HepG2 (cell line): ENCODE results near the gene TUBA4B. TPM values are rescaled to one million over a fixed set of nuclear protein-coding genes. Genes with fewer than 3 reads are reported as not detected.
A peak's percentile ranks its signal among the peaks of the same experiment; 100 is the strongest.

Experiments
- ATAC-seq: fragments of 200-7000 bp; cut with Tn5 transposase; 3 replicates; pipeline ENCODE4 v1.9.1; 2020; ENCODE audit warnings: mild to moderate bottlenecking, moderate library complexity
- BruUV-seq: library from RNA; stranded (reverse); fragments of 400-500 nt; replicated peaks from 2 replicates; lab custom pipeline; 2021; lab: Mats Ljungman, UMichigan
- CTCF ChIA-PET: fragments of 300-600 bp; formaldehyde crosslinking; extraction: SDS; loops from one replicate; lab custom pipeline; 2021; ENCODE audit warnings: low total read pairs, inconsistent platforms, low intra/inter-chr PET ratio; lab: Yijun Ruan, JAX
- POLR2A ChIA-PET: fragments of 350-600 bp; sonication (Branson Sonifier 250); formaldehyde crosslinking; loops from one replicate; lab custom pipeline; 2020; ENCODE audit warnings: antibody characterized with exemption, inconsistent platforms; lab: Yijun Ruan, JAX
- DNase-seq: peaks from one replicate; pipeline ENCODE4 v3.0.0-alpha.2; 2015; ENCODE audit warnings: low spot score
- FAIRE-seq: peaks from 3 replicates; lab custom pipeline; 2011; peaks lifted over from hg19 to GRCh38; lab: Jason Lieb, UNC
- H2AFZ ChIP-seq: one replicate; pipeline ENCODE4 v1.6.1; 2011; ENCODE audit warnings: low read length, inconsistent platforms
- H3K27ac ChIP-seq: fragments of 300-600 bp; 3 replicates; pipeline ENCODE4 v1.8.0; 2011; ENCODE audit warnings: mixed run types, mild to moderate bottlenecking, mixed read lengths, low read length, inconsistent platforms; ENCODE audit not compliant: insufficient read depth; ENCODE audit errors: extremely low read length
- H3K27me3 ChIP-seq, 2 experiments: fragments of 200-600 bp in 1 of 2; 2 replicates in 1 of 2; 3 replicates in 1 of 2; pipeline versions ENCODE4 v1.6.0 to v1.8.0; 2011; ENCODE audit warnings: low read length in 2 of 2, mild to moderate bottlenecking in 2 of 2, moderate library complexity in 2 of 2, inconsistent platforms in 1 of 2; ENCODE audit not compliant: insufficient read depth in 2 of 2, control insufficient read depth in 1 of 2
- H3K36me3 ChIP-seq, 2 experiments: fragments of 200-600 bp in 1 of 2; replicated peaks in 1 of 2; 2 replicates in 1 of 2; 3 replicates in 1 of 2; pipeline versions ENCODE4 v1.5.1 to v1.8.0; 2011; ENCODE audit warnings: low read length in 2 of 2, inconsistent platforms in 1 of 2; ENCODE audit not compliant: insufficient read depth in 2 of 2, control insufficient read depth in 1 of 2
- H3K4me1 ChIP-seq: 2 replicates; pipeline ENCODE4 v1.5.1; 2012; ENCODE audit warnings: low read length, inconsistent platforms; ENCODE audit not compliant: insufficient read depth
- H3K4me2 ChIP-seq: 2 replicates; pipeline ENCODE4 v1.6.0; 2011; ENCODE audit warnings: low read depth, low read length, inconsistent platforms
- H3K4me3 ChIP-seq, 3 experiments: fragments of 200-600 bp in 1 of 3; sonication (generic), shearing (Covaris generic) in 1 of 3; replicated peaks in 1 of 3; 2 replicates each; pipeline ENCODE4 v1.5.1; 2011 to 2016; ENCODE audit warnings: low read length in 3 of 3, inconsistent platforms in 2 of 3, low read depth in 2 of 3, mild to moderate bottlenecking in 2 of 3, control low read depth in 1 of 3, mixed read lengths in 1 of 3; ENCODE audit not compliant: insufficient read depth in 1 of 3
- H3K79me2 ChIP-seq: one replicate; pipeline ENCODE4 v1.6.1; 2011; ENCODE audit warnings: low read length, inconsistent platforms; ENCODE audit not compliant: insufficient read depth
- H3K9ac ChIP-seq: 2 replicates; pipeline ENCODE4 v1.6.0; 2011; ENCODE audit warnings: mild to moderate bottlenecking, low read depth, low read length, inconsistent platforms; ENCODE audit not compliant: insufficient read depth
- H3K9me3 ChIP-seq: 2 replicates; pipeline ENCODE4 v1.5.1; 2012; ENCODE audit warnings: mild to moderate bottlenecking, low read length
- H4K20me1 ChIP-seq: 2 replicates; pipeline ENCODE4 v1.6.0; 2011; ENCODE audit warnings: inconsistent platforms, mild to moderate bottlenecking, low read length, moderate library complexity; ENCODE audit not compliant: insufficient read depth
- AKAP8 ChIP-seq: sonication (generic); formaldehyde crosslinking; IDR thresholded peaks from 2 replicates; pipeline ENCODE4 v1.5.1; 2020; ENCODE audit warnings: mild to moderate bottlenecking, missing genetic modification reagents
- CBX2 ChIP-seq, 2 experiments: fragments of 200-600 bp in 1 of 2; sonication (generic); formaldehyde crosslinking in 1 of 2; IDR thresholded peaks; 2 replicates each; pipeline versions ENCODE4 v1.7.0 to v1.8.1; 2018 to 2022; ENCODE audit warnings: low read depth in 2 of 2, low read length in 1 of 2, mild to moderate bottlenecking in 1 of 2, missing genetic modification reagents in 1 of 2
- HOXA3 ChIP-seq: sonication (generic); formaldehyde crosslinking; IDR thresholded peaks from 2 replicates; pipeline ENCODE4 v1.5.0; 2020; ENCODE audit warnings: missing genetic modification reagents
- JUN ChIP-seq: sonication (generic); formaldehyde crosslinking; IDR thresholded peaks from 2 replicates; pipeline ENCODE4 v1.4.0; 2020; ENCODE audit warnings: mild to moderate bottlenecking, missing genetic modification reagents
- NR2F6 ChIP-seq, 2 experiments: IDR thresholded peaks; 2 replicates each; pipeline ENCODE4 v1.6.1; 2016; ENCODE audit warnings: antibody characterized with exemption in 1 of 2, mild to moderate bottlenecking in 1 of 2
- SMARCC2 ChIP-seq: fragments of 450-650 bp; IDR thresholded peaks from 2 replicates; pipeline ENCODE4 v1.6.1; 2017; ENCODE audit warnings: antibody characterized with exemption, mild to moderate bottlenecking
- TCF7 ChIP-seq: sonication (generic); IDR thresholded peaks from 2 replicates; pipeline ENCODE4 v1.6.1; 2016; ENCODE audit warnings: antibody characterized with exemption, low read depth
- TEAD3 ChIP-seq: optimal IDR thresholded peaks from 2 replicates; pipeline ENCODE3; 2016; ENCODE audit warnings: borderline replicate concordance
- ZNF335 ChIP-seq: sonication (generic); formaldehyde crosslinking; IDR thresholded peaks from 2 replicates; pipeline ENCODE4 v1.4.0; 2020; ENCODE audit warnings: missing genetic modification reagents
- ZNF556 ChIP-seq: sonication (generic); formaldehyde crosslinking; IDR thresholded peaks from 2 replicates; pipeline ENCODE4 v1.4.0; 2020; ENCODE audit warnings: mild to moderate bottlenecking, missing genetic modification reagents, borderline replicate concordance
- ZNF703 ChIP-seq: sonication (generic); formaldehyde crosslinking; IDR thresholded peaks from 2 replicates; pipeline ENCODE4 v1.5.1; 2020; ENCODE audit warnings: missing genetic modification reagents, mild to moderate bottlenecking, moderate library complexity, borderline replicate concordance
- WGBS: methylation state at CpG from one replicate; pipeline ENCODE4 v1.1.6; 2017; ENCODE audit warnings: low lambda C conversion rate; 5-methylcytosine and 5-hydroxymethylcytosine counted together
- in situ Hi-C: cut with HindIII; loops from 2 replicates; pipeline ENCODE4 v1.10.0; 2017; ENCODE audit warnings: low pct_unique_long_range_greater_than_20kb; ENCODE audit not compliant: extremely low pct_ligation_motif_present
- intact Hi-C: fragments of 100-400 bp; cut with micrococcal nuclease; formaldehyde crosslinking; loops from one replicate; pipeline ENCODE4 v1.10.0; 2022; ENCODE audit not compliant: unreplicated experiment
- polyA plus RNA-seq, 8 experiments: library from polyadenylated mRNA; depleted of rRNA in 3 of 8; stranded (reverse) in 7 of 8; unstranded in 1 of 8; fragments of >200 nt; fragmentation: Illumina TruSeq in 4 of 8; extraction: Trizol in 4 of 8; gene quantifications; 2 replicates each; pipeline versions ENCODE4 v1.2.1 to v1.2.3, GENCODE V29; 2011 to 2016; ENCODE audit warnings: low read depth in 4 of 8, missing spikeins in 1 of 8, mixed read lengths in 1 of 8; ENCODE audit not compliant: insufficient read depth in 1 of 8
- total RNA-seq, 5 experiments: library from RNA; depleted of rRNA; stranded (reverse); fragments of >200 nt; fragmentation: Illumina TruSeq; extraction: Trizol; gene quantifications; 2 replicates each; pipeline ENCODE4 v1.2.3, GENCODE V29; 2016; ENCODE audit warnings: low read depth in 1 of 5
- TF ChIP-seq, protein P1 (sequence below): sonication (generic); formaldehyde crosslinking; IDR thresholded peaks from 2 replicates; pipeline ENCODE4 v1.4.0; 2020; ENCODE audit warnings: missing genetic modification reagents, borderline replicate concordance
- TF ChIP-seq, protein P2 (sequence below): sonication (generic); formaldehyde crosslinking; IDR thresholded peaks from 2 replicates; pipeline ENCODE4 v1.8.0; 2022; ENCODE audit warnings: missing genetic modification reagents, low read depth, mild to moderate bottlenecking, borderline replicate concordance
- TF ChIP-seq, protein P3 (sequence below): sonication (generic); formaldehyde crosslinking; conservative IDR thresholded peaks from 2 replicates; pipeline ENCODE4 v1.8.0; 2022; ENCODE audit warnings: low read depth, missing genetic modification reagents
- TF ChIP-seq, protein P4 (sequence below): sonication (generic); formaldehyde crosslinking; IDR thresholded peaks from 2 replicates; pipeline ENCODE4 v1.8.1; 2023; ENCODE audit warnings: missing genetic modification reagents, mild to moderate bottlenecking, borderline replicate concordance
- TF ChIP-seq, protein P5 (sequence below): IDR thresholded peaks from 2 replicates; pipeline ENCODE4 v1.6.1; 2016; ENCODE audit warnings: control low read depth

Gene TUBA4B
- total and polyA plus RNA-seq, 2 of the 13 experiments (the other 11 are each of a cell fraction or from before 2014, with no cell fraction given): 0.18 to 0.22 TPM

DNA sequence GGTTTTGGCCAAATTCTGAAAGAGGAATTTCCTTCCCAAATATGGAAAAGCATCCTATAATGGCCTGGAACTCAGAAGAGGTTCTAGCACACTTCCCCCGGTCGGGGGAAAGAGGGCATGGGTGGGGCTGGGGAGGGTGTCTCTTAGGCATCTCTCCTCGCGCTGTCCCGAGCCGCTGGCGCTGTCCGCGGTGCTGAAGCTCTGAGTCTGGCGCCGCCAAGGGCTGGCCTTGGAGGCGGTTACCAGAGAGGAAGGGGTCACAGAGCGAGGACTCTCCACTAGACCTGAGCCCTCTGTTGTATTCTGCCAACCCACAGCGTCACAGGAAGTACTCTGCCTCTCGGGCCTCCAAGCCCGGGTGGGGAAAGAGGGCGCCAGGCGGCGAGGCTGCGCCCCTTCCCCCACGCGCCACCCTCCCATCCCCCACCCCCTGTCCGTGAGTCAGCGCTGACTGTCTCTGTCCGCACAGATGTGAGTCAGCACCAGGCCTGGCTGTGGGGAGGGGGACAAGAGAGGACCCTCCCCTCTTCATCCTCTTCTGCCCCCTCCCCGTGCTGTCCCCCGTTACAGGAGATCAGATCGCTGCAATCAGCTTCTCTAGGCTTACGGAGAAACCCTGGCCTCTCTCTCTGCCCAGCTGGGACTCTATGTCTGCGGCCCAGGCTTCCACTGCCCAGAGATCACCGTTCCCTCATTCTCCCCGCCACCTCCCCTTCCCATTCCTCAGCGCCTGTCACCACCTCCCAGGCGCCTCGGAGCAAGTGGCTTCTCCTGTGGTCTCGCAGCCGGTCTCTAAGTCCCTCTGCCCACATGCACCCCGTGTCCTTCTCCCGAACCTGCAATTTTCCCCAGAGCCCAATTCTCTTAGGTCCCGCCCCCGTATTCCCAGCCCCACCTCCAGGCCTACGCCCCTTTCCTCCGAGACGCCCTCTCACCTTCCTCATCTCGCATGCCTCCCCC is 55.4 kb downstream of the TUBA4B start (continued):
- TF ChIP-seq, protein P1, sequence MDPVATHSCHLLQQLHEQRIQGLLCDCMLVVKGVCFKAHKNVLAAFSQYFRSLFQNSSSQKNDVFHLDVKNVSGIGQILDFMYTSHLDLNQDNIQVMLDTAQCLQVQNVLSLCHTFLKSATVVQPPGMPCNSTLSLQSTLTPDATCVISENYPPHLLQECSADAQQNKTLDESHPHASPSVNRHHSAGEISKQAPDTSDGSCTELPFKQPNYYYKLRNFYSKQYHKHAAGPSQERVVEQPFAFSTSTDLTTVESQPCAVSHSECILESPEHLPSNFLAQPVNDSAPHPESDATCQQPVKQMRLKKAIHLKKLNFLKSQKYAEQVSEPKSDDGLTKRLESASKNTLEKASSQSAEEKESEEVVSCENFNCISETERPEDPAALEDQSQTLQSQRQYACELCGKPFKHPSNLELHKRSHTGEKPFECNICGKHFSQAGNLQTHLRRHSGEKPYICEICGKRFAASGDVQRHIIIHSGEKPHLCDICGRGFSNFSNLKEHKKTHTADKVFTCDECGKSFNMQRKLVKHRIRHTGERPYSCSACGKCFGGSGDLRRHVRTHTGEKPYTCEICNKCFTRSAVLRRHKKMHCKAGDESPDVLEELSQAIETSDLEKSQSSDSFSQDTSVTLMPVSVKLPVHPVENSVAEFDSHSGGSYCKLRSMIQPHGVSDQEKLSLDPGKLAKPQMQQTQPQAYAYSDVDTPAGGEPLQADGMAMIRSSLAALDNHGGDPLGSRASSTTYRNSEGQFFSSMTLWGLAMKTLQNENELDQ (CRISPR knock-in tag): peak; percentile 98
- TF ChIP-seq CBX2 (IDR thresholded peaks at IDR 0.05; ENCODE audit: low read depth, low read length): no peak
- no peak for TF ChIP-seq CBX2 (CRISPR knock-in tag; IDR thresholded peaks at IDR 0.05; ENCODE audit: low read depth)
- TF ChIP-seq JUN (CRISPR knock-in tag): peak; percentile 61; the same call in 1 of the 2 replicates
- no peak for TF ChIP-seq TCF7
- TF ChIP-seq ZNF556 (CRISPR knock-in tag): peak; percentile 51; the same call in 1 of the 2 replicates
- TF ChIP-seq HOXA3: peak; percentile 80

DNA sequence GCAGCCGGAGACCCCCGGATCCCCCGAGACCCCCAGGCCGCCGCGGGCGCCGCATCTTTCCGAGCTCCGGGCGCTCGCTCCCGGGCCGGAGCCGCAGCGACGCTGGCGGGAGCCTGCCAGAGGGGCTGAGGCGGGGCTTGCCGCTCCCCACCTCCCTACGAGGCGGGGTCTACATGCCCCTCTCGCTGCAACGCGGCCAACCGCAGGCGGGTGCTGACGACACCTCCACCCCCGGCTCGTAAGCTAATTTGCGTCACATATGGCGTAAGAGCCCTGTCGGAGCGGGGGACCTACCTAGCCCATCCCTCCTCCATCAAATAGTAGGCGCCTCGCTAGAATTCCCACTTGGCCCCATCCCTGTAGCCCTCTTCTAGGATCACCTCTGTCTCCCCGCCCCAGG is 56.2 kb downstream of the TUBA4B start, which contains the start of gene PTPRN:
Gene PTPRN, minus strand, starts transcription at position 124 of the 400 bp plus-strand sequence. Its CDS starts 69 bp downstream, at position 55.
- Histone ChIP-seq H3K4me2 (no peak within 1 kb of the TSS), H3K79me2 (no peaks in the 10 kb centered on the region), H3K4me1 (no peaks in the 10 kb centered on the region), H2AFZ (no peak within 1 kb of the TSS), H3K9me3 (no peaks in the 10 kb centered on the region), H3K36me3 (no peaks in the 10 kb centered on the region), H3K4me3 (no peak within 1 kb of the TSS), H3K27ac (no peak within 1 kb of the TSS), H3K27me3 (peaks cover 1 to 26% of the 10 kb centered on the region in 2 experiments; a peak in 3 of 5 replicates), H3K9ac (no peak within 1 kb of the TSS), H4K20me1 (peaks cover 7% of the 10 kb centered on the region)
- FAIRE-seq: no peak
- DNase-seq: no peak
- ChIA-PET POLR2A (no interaction called here), CTCF (no interaction called here)
- in situ Hi-C loops: loop anchor here (5.0 kb wide), 1 partner anchor 267 kb away; the partner anchor contains the start of gene CFAP65
- ATAC-seq: no peak
- intact Hi-C loops: loop anchor here (2.0 kb wide), 1 partner anchor 14 kb away; no protein-coding TSS in a partner anchor
- 41% methylated on average over 37 of the region's 37 CpGs for WGBS
- BruUV-seq: no TSS peak
- TF ChIP-seq NR2F6 (IDR thresholded peaks at IDR 0.05) (no peak), NR2F6 (CRISPR knock-in tag; IDR thresholded peaks at IDR 0.05) (no peak), ZNF335 (CRISPR knock-in tag) (no peak), SMARCC2 (no peak), TEAD3 (no peak), ZNF703 (CRISPR knock-in tag) (no peak), AKAP8 (CRISPR knock-in tag) (no peak)
- TF ChIP-seq, protein P2, sequence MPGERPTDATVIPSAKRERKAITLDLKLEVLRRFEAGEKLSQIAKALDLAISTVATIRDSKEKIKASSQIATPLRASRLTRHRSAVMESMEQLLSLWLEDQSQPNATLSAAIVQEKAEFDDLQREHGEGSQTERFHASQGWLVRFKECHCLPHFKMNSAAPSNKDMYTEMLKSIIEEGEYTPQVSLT (CRISPR knock-in tag): no peak
- TF ChIP-seq, protein P3, sequence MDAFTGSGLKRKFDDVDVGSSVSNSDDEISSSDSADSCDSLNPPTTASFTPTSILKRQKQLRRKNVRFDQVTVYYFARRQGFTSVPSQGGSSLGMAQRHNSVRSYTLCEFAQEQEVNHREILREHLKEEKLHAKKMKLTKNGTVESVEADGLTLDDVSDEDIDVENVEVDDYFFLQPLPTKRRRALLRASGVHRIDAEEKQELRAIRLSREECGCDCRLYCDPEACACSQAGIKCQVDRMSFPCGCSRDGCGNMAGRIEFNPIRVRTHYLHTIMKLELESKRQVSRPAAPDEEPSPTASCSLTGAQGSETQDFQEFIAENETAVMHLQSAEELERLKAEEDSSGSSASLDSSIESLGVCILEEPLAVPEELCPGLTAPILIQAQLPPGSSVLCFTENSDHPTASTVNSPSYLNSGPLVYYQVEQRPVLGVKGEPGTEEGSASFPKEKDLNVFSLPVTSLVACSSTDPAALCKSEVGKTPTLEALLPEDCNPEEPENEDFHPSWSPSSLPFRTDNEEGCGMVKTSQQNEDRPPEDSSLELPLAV (CRISPR knock-in tag): no peak
- TF ChIP-seq, protein P4, sequence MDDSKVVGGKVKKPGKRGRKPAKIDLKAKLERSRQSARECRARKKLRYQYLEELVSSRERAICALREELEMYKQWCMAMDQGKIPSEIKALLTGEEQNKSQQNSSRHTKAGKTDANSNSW: no peak
- TF ChIP-seq, protein P5, sequence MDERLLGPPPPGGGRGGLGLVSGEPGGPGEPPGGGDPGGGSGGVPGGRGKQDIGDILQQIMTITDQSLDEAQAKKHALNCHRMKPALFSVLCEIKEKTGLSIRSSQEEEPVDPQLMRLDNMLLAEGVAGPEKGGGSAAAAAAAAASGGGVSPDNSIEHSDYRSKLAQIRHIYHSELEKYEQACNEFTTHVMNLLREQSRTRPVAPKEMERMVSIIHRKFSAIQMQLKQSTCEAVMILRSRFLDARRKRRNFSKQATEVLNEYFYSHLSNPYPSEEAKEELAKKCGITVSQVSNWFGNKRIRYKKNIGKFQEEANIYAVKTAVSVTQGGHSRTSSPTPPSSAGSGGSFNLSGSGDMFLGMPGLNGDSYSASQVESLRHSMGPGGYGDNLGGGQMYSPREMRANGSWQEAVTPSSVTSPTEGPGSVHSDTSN: no peak
